KMS-11 (cell line): ENCODE measurements around the gene FARS2.

Experiments used
- H2AFZ ChIP-seq: fragments of 200-600 bp; sonication (generic); 2 replicates; pipeline ENCODE4 v1.6.1; 2016; ENCODE audit warnings: antibody characterized with exemption, mixed run types, low read depth
- H3K27ac ChIP-seq: fragments of 200-600 bp; sonication (generic); 2 replicates; pipeline ENCODE4 v1.6.1; 2016; ENCODE audit warnings: mild to moderate bottlenecking, mixed run types
- H3K27me3 ChIP-seq: fragments of 200-600 bp; sonication (generic); 2 replicates; pipeline ENCODE4 v1.6.1; 2017; ENCODE audit warnings: mild to moderate bottlenecking, low read depth, mixed run types, moderate library complexity; ENCODE audit not compliant: insufficient read depth
- H3K36me3 ChIP-seq: fragments of 200-600 bp; sonication (generic); 2 replicates; pipeline ENCODE4 v1.6.1; 2017; ENCODE audit warnings: mild to moderate bottlenecking, mixed run types; ENCODE audit not compliant: insufficient read depth
- H3K4me1 ChIP-seq: fragments of 200-600 bp; sonication (generic); 2 replicates; pipeline ENCODE4 v1.6.1; 2016; ENCODE audit warnings: mild to moderate bottlenecking, low read depth, mixed run types; ENCODE audit not compliant: poor library complexity, severe bottlenecking
- H3K4me2 ChIP-seq: fragments of 200-600 bp; sonication (generic); 2 replicates; pipeline ENCODE4 v1.7.0; 2016; ENCODE audit warnings: mild to moderate bottlenecking, mixed run types
- H3K4me3 ChIP-seq: fragments of 200-600 bp; sonication (generic); IDR thresholded peaks from 2 replicates; pipeline ENCODE4 v1.6.1; 2017; ENCODE audit warnings: low read depth, low read length, mixed read lengths; ENCODE audit not compliant: insufficient read depth
- H3K79me2 ChIP-seq: fragments of 200-600 bp; sonication (generic); 2 replicates; pipeline ENCODE4 v1.6.1; 2016; ENCODE audit warnings: low read depth, mixed run types; ENCODE audit not compliant: insufficient read depth
- H3K9ac ChIP-seq: fragments of 200-600 bp; sonication (generic); 2 replicates; pipeline ENCODE4 v1.6.1; 2016; ENCODE audit warnings: mild to moderate bottlenecking, mixed run types
- H4K20me1 ChIP-seq: fragments of 200-600 bp; sonication (generic); 2 replicates; pipeline ENCODE4 v1.6.1; 2016; ENCODE audit warnings: mild to moderate bottlenecking, mixed run types; ENCODE audit not compliant: insufficient read depth
- TF ChIP-seq, protein P1 (sequence below): fragments of 200-600 bp; sonication (generic); conservative IDR thresholded peaks from 2 replicates; pipeline ENCODE4 v1.6.1; 2017; ENCODE audit warnings: low read depth, mild to moderate bottlenecking, antibody characterized with exemption, low read length, moderate library complexity, mixed read lengths

FARS2 gene

DNA sequence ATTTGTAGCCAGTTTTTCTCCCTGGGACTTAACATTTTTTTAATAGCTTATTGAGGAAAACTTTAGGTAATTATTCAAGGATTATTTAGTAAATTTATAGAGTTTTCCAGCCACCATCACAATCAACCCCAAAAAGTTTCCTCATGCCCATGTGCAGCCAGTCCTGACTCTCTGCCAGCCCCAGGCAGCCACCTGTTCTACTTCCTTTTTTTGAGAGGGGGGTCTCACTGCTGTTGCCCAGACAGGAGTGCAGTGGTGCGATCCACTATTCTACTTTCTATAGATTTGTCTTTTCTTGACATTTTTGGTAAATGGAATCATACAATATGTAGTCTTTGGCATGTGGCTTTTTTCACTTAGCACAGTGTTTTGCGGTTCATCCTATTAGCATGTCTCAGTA, 200.1 kb downstream of the FARS2 start:
- H2AFZ ChIP-seq, result no peak overlapping the region
- H3K27ac ChIP-seq, result no peak overlapping the region
- no peak overlapping the region for H3K9ac ChIP-seq
- no peaks in the 10 kb centered on the region for H3K36me3 ChIP-seq
- H3K4me3 ChIP-seq, result no peak overlapping the region
- peaks cover 3% of the 10 kb centered on the region for H3K4me1 ChIP-seq
- TF ChIP-seq, protein P1, sequence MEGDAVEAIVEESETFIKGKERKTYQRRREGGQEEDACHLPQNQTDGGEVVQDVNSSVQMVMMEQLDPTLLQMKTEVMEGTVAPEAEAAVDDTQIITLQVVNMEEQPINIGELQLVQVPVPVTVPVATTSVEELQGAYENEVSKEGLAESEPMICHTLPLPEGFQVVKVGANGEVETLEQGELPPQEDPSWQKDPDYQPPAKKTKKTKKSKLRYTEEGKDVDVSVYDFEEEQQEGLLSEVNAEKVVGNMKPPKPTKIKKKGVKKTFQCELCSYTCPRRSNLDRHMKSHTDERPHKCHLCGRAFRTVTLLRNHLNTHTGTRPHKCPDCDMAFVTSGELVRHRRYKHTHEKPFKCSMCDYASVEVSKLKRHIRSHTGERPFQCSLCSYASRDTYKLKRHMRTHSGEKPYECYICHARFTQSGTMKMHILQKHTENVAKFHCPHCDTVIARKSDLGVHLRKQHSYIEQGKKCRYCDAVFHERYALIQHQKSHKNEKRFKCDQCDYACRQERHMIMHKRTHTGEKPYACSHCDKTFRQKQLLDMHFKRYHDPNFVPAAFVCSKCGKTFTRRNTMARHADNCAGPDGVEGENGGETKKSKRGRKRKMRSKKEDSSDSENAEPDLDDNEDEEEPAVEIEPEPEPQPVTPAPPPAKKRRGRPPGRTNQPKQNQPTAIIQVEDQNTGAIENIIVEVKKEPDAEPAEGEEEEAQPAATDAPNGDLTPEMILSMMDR, result no peak
- H3K27me3 ChIP-seq, result no peaks in the 10 kb centered on the region
- H4K20me1 ChIP-seq, result no peaks in the 10 kb centered on the region
- H3K79me2 ChIP-seq, result no peaks in the 10 kb centered on the region
- H3K4me2 ChIP-seq, result no peak overlapping the region

DNA sequence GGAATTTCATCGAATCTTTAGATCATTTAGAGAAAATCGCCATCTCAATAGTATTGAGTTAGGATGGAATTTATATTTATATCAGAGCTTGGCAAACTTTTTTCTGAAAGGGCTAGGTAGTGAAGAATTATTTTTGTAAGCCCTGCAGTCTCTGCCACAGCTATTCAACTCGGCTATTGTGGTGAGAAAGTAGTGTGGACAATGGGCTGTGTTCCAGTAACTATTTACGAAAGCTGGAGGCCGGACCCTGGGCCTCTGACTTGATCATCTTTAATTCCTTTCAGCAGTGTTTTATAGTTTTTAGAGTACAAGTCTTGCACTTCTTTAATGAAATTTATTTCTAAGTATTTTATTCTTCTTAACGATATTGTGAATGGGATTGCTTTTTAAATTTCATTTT, 201.5 kb downstream of the FARS2 start:
- TF ChIP-seq, protein P1, result no peak
- Histone ChIP-seq H4K20me1 (no peaks in the 10 kb centered on the region), H3K4me1 (peaks cover 7% of the 10 kb centered on the region), H3K4me2 (no peak overlapping the region), H3K27me3 (no peaks in the 10 kb centered on the region), H3K4me3 (no peak overlapping the region), H3K36me3 (no peaks in the 10 kb centered on the region), H3K27ac (no peak overlapping the region), H2AFZ (no peak overlapping the region), H3K79me2 (no peaks in the 10 kb centered on the region), H3K9ac (no peak overlapping the region)

DNA sequence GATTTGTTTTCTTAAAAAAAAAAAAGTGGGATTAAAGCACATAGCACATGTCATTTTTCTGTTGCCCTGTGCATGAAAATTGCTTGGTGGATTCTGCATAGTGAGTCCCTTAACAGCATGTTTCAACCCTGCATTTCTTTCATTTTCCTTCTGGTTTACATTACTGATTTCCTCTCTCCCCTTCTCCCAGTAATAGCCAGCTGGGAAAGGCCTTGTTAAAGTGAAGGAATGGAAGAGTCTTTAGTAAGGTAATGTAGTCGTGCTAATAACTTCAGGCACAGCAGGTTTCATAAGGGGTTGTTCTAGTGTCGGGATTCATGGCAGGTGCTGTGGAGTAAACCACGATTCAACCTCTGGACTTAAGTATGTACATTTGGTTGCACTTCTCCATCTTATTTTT, 202.4 kb downstream of the FARS2 start:
- no peaks in the 10 kb centered on the region for H3K27me3 ChIP-seq
- no peak overlapping the region for H3K4me2 ChIP-seq
- no peak overlapping the region for H3K9ac ChIP-seq
- peaks cover 7% of the 10 kb centered on the region for H3K4me1 ChIP-seq
- H3K4me3 ChIP-seq, result no peak overlapping the region
- no peak overlapping the region for H2AFZ ChIP-seq
- TF ChIP-seq, protein P1, result no peak
- H3K36me3 ChIP-seq, result no peaks in the 10 kb centered on the region
- no peaks in the 10 kb centered on the region for H4K20me1 ChIP-seq
- H3K27ac ChIP-seq, result no peak overlapping the region
- no peaks in the 10 kb centered on the region for H3K79me2 ChIP-seq

DNA sequence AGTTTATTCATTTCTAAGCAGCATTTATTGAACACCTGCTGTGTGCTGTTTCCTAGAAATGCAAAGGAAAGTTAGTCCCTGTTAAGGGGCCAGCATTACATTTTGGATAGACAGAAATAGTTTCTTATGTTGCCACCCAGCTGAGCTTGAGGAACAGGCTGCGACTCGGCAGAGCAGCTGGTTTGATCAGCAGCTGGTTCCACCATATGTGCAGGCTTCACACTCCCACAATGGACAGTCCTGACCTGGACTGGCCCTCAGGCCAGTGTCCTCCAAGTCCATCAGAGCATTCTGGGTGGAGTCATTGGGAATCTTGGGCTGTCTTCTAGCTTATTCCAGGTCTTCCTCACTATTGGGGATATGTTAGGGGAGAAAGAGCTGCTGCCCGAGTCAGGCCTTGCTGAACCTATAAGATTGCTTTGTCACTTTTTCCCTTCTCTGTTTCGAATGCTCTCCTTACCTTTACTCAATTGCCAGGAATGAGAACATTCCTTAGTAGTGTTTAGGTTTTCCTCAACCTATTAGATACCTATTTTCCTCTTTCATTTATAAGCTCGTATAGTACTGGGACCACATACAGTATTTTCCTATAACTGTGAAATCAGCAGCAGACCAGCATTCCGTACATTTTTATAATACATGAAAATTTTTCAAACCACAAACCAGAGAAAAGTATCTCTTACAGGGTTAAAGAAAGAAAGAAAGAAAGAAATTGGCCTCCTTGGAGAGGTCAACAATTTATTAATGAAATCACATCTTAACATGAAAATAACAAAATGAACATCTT, 203.0 kb downstream of the FARS2 start:
- Histone ChIP-seq H2AFZ (no peak overlapping the region), H3K4me2 (no peak overlapping the region), H3K9ac (no peak overlapping the region), H4K20me1 (no peaks in the 10 kb centered on the region), H3K4me1 (peaks cover 7% of the 10 kb centered on the region), H3K27ac (no peak overlapping the region), H3K27me3 (no peaks in the 10 kb centered on the region), H3K4me3 (no peak overlapping the region), H3K36me3 (no peaks in the 10 kb centered on the region), H3K79me2 (no peaks in the 10 kb centered on the region)
- TF ChIP-seq, protein P1, result no peak
